NCI-H1417 treated with DMSO at 0.1 percent for 48 hours (cell line): ENCODE results near the gene ATP6V1G2.

Experiments used
- DNase-seq: peaks from one replicate; lab custom pipeline; 2025; lab: John Stamatoyannopoulos, UW

Gene ATP6V1G2

GRCh38 chr6:31547727-31548543, 1.5 kb upstream of the ATP6V1G2 start:
- no peak for DNase-seq

GRCh38 chr6:31546958-31547726, 734 bp upstream of the ATP6V1G2 start, which contains the start of gene NFKBIL1:
TSS of gene NFKBIL1 (plus strand) at chr6:31547608. CDS start at chr6:31547695, 87 bp downstream.
- peak; percentile 77 for DNase-seq

GRCh38 chr6:31545291-31545690, 1.1 kb downstream of the ATP6V1G2 start:
- DNase-seq = no peak

- no peak for DNase-seq
These were observed 1.7 kb downstream of the ATP6V1G2 start for GRCh38 chr6:31544676-31545075.

- DNase-seq = no peak
These were observed 2.8 kb downstream of the ATP6V1G2 start for GRCh38 chr6:31543639-31544038.

GRCh38 chr6:31541658-31542521, 4.5 kb downstream of the ATP6V1G2 start, which contains the start of gene DDX39B:
TSS of gene DDX39B (minus strand) at chr6:31542003. CDS start at chr6:31540532, 1,471 bp downstream.
- peak; percentile 95 for DNase-seq

- no peak for DNase-seq
These were observed 5.2 kb downstream of the ATP6V1G2 start for GRCh38 chr6:31541059-31541657.

- no peak for DNase-seq
These were observed 5.8 kb downstream of the ATP6V1G2 start for GRCh38 chr6:31540640-31541039.

- no peak for DNase-seq
These were observed 7.5 kb downstream of the ATP6V1G2 start for GRCh38 chr6:31538805-31539400.

- no peak for DNase-seq
These were observed 10.7 kb downstream of the ATP6V1G2 start for GRCh38 chr6:31535538-31536324.

- no peak for DNase-seq
These were observed 11.8 kb downstream of the ATP6V1G2 start for GRCh38 chr6:31534521-31535040.

- DNase-seq = no peak
These were observed 12.4 kb downstream of the ATP6V1G2 start for GRCh38 chr6:31534011-31534410.

GRCh38 chr6:31533455-31533841, 13.0 kb downstream of the ATP6V1G2 start:
- DNase-seq = no peak

GRCh38 chr6:31532644-31533454, 13.6 kb downstream of the ATP6V1G2 start:
- no peak for DNase-seq

- no peak for DNase-seq
These were observed 14.4 kb downstream of the ATP6V1G2 start for GRCh38 chr6:31531771-31532643.

GRCh38 chr6:31531162-31531561, 15.2 kb downstream of the ATP6V1G2 start:
- no peak for DNase-seq

- no peak for DNase-seq
These were observed 15.7 kb downstream of the ATP6V1G2 start for GRCh38 chr6:31530659-31531058.
